ENCODE measurements around the gene C19orf12.

- TF ChIP-seq CTCF (CRISPR knock-in tag; IDR thresholded peaks at IDR 0.05) (no peak), FOXJ3 (CRISPR knock-in tag; IDR thresholded peaks at IDR 0.05; ENCODE audit: borderline replicate concordance) (no peak), GRHL1 (CRISPR knock-in tag; conservative IDR thresholded peaks at IDR 0.05) (no peak), TBX3 (IDR thresholded peaks at IDR 0.05; ENCODE audit: borderline replicate concordance) (no peak), NCOR1 (IDR thresholded peaks at IDR 0.05; ENCODE audit: borderline replicate concordance, low read length) (no peak), PRDM10 (CRISPR knock-in tag; IDR thresholded peaks at IDR 0.05; ENCODE audit: low read depth) (no peak), ZNF121 (CRISPR knock-in tag; IDR thresholded peaks at IDR 0.05) (no peak), SNAPC4 (CRISPR knock-in tag; IDR thresholded peaks at IDR 0.05) (no peak)
Measured at GRCh38 chr19:29702963-29703320, 12.1 kb downstream of the C19orf12 start.
